ENCODE data around the gene SKP1.

The SKP1 gene

DNA sequence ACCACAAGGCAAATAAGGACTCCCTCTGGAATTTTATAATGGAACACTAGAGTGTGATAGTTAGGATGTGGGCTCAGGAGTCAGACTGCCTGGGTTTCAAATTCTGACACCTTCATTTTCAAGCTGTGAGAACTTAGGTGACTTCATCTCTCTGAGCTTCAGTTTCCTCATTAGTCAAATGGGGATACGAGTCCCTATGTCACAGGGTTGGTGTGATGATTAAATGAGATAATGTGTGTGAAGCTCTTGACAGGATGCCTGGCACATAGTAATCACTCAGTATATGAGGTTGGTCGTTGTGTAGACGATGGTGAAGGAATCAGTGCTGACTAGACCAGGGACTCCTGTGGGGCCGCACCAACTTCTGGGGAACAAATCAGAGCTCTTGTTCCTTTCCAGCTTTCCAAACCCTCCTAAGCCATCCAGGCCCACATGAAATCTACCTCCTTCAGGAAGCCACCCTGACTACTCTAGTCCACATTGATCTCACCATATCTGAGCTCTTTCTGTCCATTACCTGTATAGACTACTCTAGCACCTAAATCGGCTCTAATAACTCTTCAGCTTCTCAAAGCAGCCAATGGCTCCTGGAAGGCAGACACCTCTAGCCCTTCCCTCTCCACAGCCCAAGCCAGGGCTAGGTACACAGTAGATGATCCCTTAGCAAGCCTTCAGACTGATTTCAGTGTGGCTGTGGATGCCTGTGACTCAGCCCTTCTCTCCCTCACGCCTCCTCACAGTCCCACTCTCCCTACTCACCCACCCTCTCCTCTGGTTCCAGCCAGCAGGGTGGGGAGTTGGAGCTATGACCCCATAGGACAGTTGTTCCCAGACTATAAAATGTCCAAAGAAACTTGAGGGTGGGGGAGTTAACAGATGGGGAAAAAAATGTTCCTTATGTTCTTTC, 64.8 kb downstream of the SKP1 start:
- DNase-seq = no peak

DNA sequence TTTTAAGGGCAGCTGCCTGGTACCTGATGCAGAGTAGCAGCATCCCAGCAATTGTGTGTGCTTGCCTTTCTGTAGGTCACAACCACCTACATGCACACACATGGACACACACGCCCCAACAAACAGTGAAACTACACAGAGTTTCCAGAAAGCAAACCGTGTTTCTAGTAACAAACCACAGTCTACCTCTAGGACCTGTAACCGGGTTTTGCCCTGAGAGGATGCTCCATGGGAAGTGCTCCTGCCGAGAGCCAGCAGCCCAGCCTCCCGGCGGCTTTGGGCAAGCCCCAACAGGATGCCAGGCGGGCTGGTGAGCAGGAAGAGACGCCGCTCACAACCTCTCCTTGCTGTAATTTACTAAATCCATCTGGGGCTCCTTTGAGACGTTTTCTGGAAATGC, 66.4 kb downstream of the SKP1 start:
- no peak for DNase-seq

DNA sequence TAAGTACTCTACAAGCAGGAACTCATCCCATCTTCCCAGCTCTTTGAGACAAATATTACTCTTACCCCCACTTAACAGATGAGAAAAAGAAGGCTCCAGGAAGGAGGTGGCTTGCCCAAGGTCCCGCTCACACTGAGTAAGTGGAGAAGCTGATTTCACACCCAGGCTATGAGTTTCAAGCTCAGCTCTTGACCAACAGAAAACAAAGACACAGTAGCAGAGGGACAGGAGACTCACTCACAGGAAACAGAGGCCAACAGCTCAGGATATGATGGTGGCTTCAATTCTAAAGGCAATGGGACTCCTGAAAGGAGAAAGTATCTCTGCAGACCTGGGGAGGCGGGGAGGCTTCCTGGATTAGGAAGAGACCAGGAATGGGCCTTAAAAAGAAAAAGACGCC, 69.0 kb downstream of the SKP1 start:
- DNase-seq = no peak

DNA sequence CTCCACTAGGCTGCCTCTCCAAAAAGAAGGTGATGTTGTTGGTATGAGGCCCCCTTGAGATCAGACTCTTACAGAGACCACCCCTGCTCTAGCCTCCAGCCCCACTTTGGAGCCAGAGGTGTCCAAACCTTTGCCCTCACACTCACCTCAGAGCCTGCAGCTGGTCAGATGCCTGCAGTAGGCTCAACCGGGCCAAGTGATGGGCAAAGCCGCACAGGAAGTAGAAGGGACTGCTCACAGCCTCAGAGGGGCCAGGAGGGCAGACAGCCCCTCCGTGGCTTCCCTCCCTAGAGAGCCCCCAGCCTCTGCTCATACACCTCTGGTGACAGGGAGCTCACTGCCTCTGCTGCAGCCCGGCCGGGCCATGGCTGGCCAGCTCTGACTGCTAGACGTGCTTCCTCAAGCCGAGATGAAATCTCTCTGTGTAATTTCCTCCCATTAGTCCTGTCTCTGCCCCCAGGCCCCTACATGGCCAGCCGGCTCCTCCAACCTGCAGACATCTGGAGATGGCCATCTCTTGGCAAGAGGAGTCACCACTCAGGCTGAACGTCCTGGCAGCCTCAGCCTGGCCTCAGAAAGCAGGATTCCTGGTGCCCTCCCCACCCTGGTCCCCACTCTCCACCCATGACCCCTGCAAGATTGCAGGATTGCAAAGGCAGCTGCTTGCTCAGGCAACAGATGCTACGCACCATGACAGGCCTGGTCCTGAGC, 69.6 kb downstream of the SKP1 start:
- no peak for DNase-seq

DNA sequence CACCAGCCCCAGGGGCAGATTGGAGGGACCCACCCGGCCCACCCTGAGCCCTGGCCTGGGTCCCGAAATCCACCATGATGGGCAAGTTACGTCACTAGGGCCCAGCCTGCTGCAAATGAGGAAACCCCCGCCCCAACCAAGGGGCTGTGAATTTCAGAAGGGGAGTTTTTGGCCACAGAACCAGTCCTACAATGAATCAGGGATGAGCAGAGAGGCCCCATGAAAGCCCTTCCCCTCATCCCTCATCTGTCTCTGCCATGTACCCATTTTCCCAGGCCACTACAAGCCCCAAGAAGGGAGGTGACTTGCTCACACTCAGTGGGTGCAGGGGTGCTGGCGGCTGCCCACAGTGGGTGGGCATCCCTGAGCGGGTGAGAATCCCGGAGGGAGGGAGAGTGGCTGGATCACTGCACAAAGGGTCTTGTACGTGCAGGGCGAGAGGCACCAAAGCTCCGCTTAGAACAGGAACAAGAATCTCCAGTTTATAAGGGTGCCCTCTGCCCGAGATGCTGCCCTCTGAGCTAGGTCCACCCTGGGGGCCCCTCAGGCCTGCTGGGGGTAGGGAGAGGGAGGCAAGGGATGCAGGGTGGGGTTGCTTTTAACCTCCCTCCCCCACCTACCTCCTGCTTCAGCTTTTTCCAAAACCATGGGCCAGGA, 72.6 kb downstream of the SKP1 start:
- DNase-seq = no peak

DNA sequence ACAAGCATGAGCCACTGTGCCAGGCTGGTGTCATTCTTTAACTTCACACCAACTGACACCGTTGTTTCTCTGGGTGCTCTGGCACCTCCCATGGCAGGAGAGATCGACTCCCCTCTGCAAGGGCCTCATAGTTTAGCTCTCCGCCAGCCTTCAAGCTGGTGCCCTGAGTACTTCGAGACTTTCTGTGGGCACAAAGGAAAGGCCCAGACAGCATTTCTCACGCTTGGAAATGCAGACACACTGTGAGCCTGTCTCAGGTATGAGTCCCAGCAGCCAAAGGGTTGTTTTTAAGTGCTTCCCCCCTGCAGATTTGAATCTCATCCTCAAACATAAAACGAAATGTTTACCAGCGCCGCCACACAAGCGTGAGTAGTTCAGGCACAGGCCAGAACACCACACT, 73.4 kb downstream of the SKP1 start:
- DNase-seq = no peak

DNA sequence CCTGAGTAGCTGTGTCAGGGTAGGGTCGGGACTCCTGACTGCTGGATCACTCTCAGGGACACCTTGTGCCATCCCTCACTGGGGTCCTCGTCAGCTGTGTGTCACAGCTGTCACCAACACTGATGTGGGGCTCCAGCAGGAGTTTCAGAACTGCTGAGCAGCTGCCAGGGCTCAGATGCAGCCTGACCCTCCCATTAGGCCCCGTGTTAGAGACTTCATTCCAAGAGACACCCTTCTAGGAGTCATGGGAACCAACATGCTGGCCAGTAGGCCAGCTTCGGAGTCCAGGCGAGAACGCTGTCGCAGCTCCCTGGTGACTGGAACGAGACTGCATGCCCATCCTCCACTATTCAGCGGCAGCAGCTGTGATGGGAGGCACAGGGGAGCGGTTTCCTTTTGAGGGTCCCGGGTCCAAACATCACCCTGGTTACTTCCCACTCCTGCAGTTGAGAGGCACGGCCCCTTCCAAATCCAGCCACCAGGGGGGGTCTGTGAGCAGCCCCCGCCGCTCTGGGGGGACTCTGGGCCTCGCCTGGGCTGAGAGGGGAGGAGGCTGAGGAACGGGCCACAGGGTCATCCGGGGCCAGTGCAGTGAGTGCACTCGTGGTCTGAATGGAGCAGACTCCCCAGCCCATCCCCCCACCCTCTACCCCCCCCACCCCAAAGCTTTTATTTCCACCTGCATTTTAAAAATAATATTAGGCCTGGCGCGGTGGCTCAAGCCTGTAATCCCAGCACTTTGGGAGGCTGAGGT, 74.9 kb downstream of the SKP1 start:
- DNase-seq = peak; percentile 38

DNA sequence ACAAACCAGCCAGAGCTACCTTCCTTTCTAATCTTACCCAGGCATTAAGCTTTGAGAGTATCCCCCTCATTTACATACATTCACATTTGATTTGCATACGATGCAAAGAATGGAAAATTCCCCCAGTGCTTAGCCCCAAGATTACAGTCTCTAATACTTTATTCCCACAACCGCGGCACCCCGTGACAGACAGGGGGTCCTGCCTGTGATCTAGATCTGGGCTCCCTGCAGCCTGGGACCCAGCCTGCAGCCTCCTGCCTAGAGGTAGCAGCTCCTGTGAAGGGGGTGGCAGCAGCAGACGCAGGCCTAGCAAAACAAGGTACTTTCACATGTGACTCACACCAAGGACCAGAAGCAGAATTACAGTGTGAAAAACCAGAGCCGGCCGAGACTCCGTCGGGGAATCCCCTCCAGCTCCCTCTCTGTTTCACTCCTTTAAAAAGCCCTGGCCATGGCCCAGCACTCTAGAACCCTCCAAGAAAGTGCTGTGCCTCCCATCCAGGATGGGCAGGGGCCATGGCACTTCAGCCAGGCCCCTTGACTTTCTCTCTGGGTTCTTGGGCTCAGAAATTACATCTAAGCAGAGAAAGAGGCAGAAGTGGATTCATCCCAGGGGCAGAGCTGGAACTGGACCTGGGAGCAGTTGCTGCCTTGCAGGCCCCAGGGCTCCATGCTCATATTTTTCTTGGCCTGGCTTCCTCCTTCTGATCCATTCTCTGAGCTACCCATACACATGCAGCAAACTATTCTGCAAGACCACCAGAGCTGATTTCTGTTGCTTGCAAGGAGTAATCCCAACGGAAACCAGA, 76.3 kb downstream of the SKP1 start:
- DNase-seq = peak; percentile 60

DNA sequence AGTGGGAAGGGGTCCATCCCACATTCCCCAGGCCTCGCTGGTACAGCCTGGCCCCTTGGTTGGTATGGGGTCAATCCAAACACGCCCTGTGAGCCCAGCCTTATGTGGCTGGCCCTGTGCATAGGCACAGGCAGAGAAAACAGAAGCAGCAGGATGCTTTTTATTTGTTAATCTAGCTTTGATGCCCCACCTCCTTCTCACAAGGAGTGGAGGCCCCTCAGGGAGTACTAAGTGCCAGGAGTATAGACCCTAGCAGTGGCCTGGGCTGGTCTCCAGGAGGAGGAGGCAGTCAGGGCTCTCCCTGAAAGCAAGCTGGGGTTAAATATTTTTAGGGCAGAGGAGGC, 76.8 kb downstream of the SKP1 start:
- no peak for DNase-seq

DNA sequence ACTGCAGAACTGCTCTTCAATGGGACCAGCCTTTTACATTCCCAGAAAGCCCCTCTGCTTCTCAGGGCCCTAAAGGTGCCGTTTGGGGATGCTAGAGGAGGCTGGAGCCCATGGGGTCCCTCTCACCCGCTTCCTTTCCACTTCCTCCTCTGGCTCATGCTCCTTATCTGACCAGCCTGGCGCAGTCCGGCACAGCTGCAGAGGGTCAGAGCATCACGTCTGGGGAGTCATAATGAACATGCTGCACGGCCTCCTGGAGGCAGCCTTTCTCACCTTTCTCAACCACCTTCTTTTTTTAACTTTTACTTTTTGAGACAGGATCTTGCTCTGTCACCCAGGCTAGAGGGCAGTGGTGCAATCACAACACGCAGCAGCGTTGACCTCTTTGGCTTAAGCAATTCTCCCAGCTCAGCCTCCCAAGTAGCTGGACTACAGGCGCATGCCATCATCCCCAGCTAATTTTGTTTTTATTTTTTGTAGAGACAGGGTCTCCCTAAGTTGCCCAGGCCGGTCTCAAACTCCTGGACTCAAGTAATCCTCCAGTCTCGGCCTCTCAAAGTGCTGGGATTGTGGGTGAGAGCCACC, 77.4 kb downstream of the SKP1 start:
- DNase-seq = no peak
